H1 (cell line): ENCODE measurements around the gene SCN2A. TPM values are rescaled to one million over a fixed set of nuclear protein-coding genes. Genes with fewer than 3 reads are reported as not detected.

Experiments
- CTCF ChIA-PET: fragments of 300-600 bp; sonication (Branson Sonifier 250); formaldehyde crosslinking; loops from one replicate; lab custom pipeline; 2021; ENCODE audit not compliant: partially characterized antibody; lab: Charles Lee
- POLR2A ChIA-PET: fragments of 300-600 bp; sonication (Branson Sonifier 250); formaldehyde crosslinking; loops from one replicate; lab custom pipeline; 2021; ENCODE audit warnings: inconsistent platforms; ENCODE audit not compliant: partially characterized antibody; lab: Charles Lee
- DNase-seq, 2 experiments: peaks; one replicate each; pipeline versions ENCODE4 v3.0.0 to v3.0.0-alpha.2; 2010 to 2022; ENCODE audit warnings: low spot score in 2 of 2, low read depth in 1 of 2, mixed read lengths in 1 of 2
- FAIRE-seq: peaks from 2 replicates; lab custom pipeline; 2011; peaks lifted over from hg19 to GRCh38; lab: Jason Lieb, UNC
- H2AFZ ChIP-seq: 2 replicates; pipeline ENCODE4 v1.8.1; 2012; ENCODE audit warnings: low read length, inconsistent platforms
- H2AK5ac ChIP-seq: 2 replicates; pipeline ENCODE4 v1.6.1; 2013; ENCODE audit warnings: low read depth, low read length
- H2BK120ac ChIP-seq: replicated peaks from 2 replicates; pipeline ENCODE3; 2013; ENCODE audit warnings: low read depth, low read length, inconsistent platforms
- H2BK12ac ChIP-seq: 2 replicates; pipeline ENCODE4 v1.6.1; 2013; ENCODE audit warnings: low read depth, low read length
- H2BK15ac ChIP-seq: 2 replicates; pipeline ENCODE4 v1.6.1; 2013; ENCODE audit warnings: low read length
- H2BK20ac ChIP-seq: 2 replicates; pipeline ENCODE4 v1.6.1; 2013; ENCODE audit warnings: low read length
- H2BK5ac ChIP-seq: 2 replicates; pipeline ENCODE4 v1.6.1; 2013; ENCODE audit warnings: low read depth, low read length
- H3K14ac ChIP-seq: 2 replicates; pipeline ENCODE4 v1.6.1; 2013; ENCODE audit warnings: inconsistent platforms; ENCODE audit not compliant: insufficient read length
- H3K18ac ChIP-seq: 2 replicates; pipeline ENCODE4 v1.6.1; 2013; ENCODE audit warnings: low read length; ENCODE audit errors: extremely low read depth
- H3K23ac ChIP-seq: 2 replicates; pipeline ENCODE4 v1.6.1; 2013; ENCODE audit warnings: inconsistent platforms; ENCODE audit not compliant: insufficient read length
- H3K23me2 ChIP-seq: 2 replicates; pipeline ENCODE4 v1.6.1; 2013; ENCODE audit warnings: low read depth, low read length
- H3K27ac ChIP-seq: 2 replicates; pipeline ENCODE4 v1.6.1; 2011; ENCODE audit warnings: low read depth, low read length, inconsistent platforms
- H3K27me3 ChIP-seq, 4 experiments: replicated peaks in 1 of 4; 1 replicate in 1 of 4; 2 replicates in 3 of 4; pipeline versions ENCODE4 v1.6.1 to v1.8.1; 2011 to 2013; ENCODE audit warnings: low read length in 3 of 4, mild to moderate bottlenecking in 3 of 4, inconsistent platforms in 2 of 4, mixed read lengths in 2 of 4, moderate library complexity in 1 of 4; ENCODE audit not compliant: control insufficient read depth in 3 of 4, insufficient read depth in 3 of 4; ENCODE audit errors: extremely low read depth in 1 of 4
- H3K36me3 ChIP-seq, 4 experiments: 2 replicates each; pipeline versions ENCODE4 v1.6.1 to v1.8.1; 2011 to 2013; ENCODE audit warnings: mild to moderate bottlenecking in 4 of 4, low read length in 3 of 4, moderate library complexity in 2 of 4, control low read depth in 1 of 4, inconsistent platforms in 1 of 4; ENCODE audit not compliant: insufficient read depth in 4 of 4, control insufficient read depth in 2 of 4
- H3K4ac ChIP-seq: replicated peaks from 2 replicates; pipeline ENCODE3; 2013; ENCODE audit warnings: low read length, low read depth, mixed read lengths, inconsistent platforms; ENCODE audit not compliant: insufficient read length
- H3K4me1 ChIP-seq, 4 experiments: replicated peaks in 1 of 4; 1 replicate in 1 of 4; 2 replicates in 3 of 4; pipeline versions ENCODE4 v1.6.1 to v1.8.1; 2011 to 2013; ENCODE audit warnings: low read length in 3 of 4, inconsistent platforms in 2 of 4, mixed read lengths in 1 of 4; ENCODE audit not compliant: insufficient read depth in 4 of 4, control insufficient read depth in 3 of 4
- H3K4me2 ChIP-seq, 2 experiments: 2 replicates each; pipeline versions ENCODE4 v1.6.1 to v1.8.1; 2011 to 2013; ENCODE audit warnings: low read depth in 2 of 2, low read length in 2 of 2, control low read depth in 1 of 2, inconsistent platforms in 1 of 2, mild to moderate bottlenecking in 1 of 2; ENCODE audit not compliant: insufficient read depth in 1 of 2
- H3K4me3 ChIP-seq, 4 experiments: fragments of 200-600, 300-600 bp in 1 of 4; sonication (generic), shearing (Covaris generic), sonication (Bioruptor Twin) in 1 of 4; 2 replicates each; pipeline versions ENCODE4 v1.5.1 to v1.8.1; 2011 to 2016; ENCODE audit warnings: low read length in 4 of 4, low read depth in 3 of 4, control low read depth in 2 of 4, inconsistent platforms in 2 of 4, mild to moderate bottlenecking in 2 of 4, mixed read lengths in 1 of 4, moderate library complexity in 1 of 4; ENCODE audit not compliant: insufficient read depth in 2 of 4; ENCODE audit errors: extremely low read depth in 1 of 4
- H3K56ac ChIP-seq: replicated peaks from 2 replicates; pipeline ENCODE3; 2013; ENCODE audit warnings: low read depth, mild to moderate bottlenecking, mixed read lengths, low read length, inconsistent platforms; ENCODE audit not compliant: insufficient read length
- H3K79me1 ChIP-seq: 2 replicates; pipeline ENCODE4 v1.6.1; 2013; ENCODE audit warnings: low read depth, low read length, control low read depth
- H3K79me2 ChIP-seq, 2 experiments: 2 replicates each; pipeline versions ENCODE4 v1.6.1 to v1.8.1; 2012 to 2013; ENCODE audit warnings: low read length in 2 of 2, mild to moderate bottlenecking in 2 of 2, inconsistent platforms in 1 of 2; ENCODE audit not compliant: insufficient read depth in 2 of 2, control insufficient read depth in 1 of 2
- H3K9ac ChIP-seq, 4 experiments: replicated peaks in 1 of 4; 1 replicate in 1 of 4; 2 replicates in 3 of 4; pipeline versions ENCODE4 v1.6.1 to v1.8.1; 2011 to 2013; ENCODE audit warnings: low read depth in 3 of 4, low read length in 3 of 4, control low read depth in 2 of 4, mild to moderate bottlenecking in 2 of 4, moderate library complexity in 2 of 4, inconsistent platforms in 1 of 4; ENCODE audit errors: extremely low read depth in 1 of 4
- H3K9me3 ChIP-seq, 2 experiments: 2 replicates each; pipeline versions ENCODE4 v1.6.1 to v1.8.1; 2012 to 2013; ENCODE audit warnings: mild to moderate bottlenecking in 2 of 2, moderate library complexity in 2 of 2, control low read depth in 1 of 2, inconsistent platforms in 1 of 2, low read depth in 1 of 2, low read length in 1 of 2, mixed read lengths in 1 of 2; ENCODE audit not compliant: insufficient read depth in 2 of 2
- H4K20me1 ChIP-seq, 2 experiments: replicated peaks in 1 of 2; 2 replicates each; pipeline versions ENCODE3 to v1.8.1; 2011 to 2013; ENCODE audit warnings: inconsistent platforms in 2 of 2, low read length in 2 of 2, mild to moderate bottlenecking in 1 of 2; ENCODE audit not compliant: insufficient read depth in 2 of 2, control insufficient read depth in 1 of 2
- H4K5ac ChIP-seq: 2 replicates; pipeline ENCODE4 v1.6.1; 2013; ENCODE audit warnings: low read length, low read depth, mixed read lengths, inconsistent platforms; ENCODE audit not compliant: insufficient read length
- H4K8ac ChIP-seq: 2 replicates; pipeline ENCODE4 v1.8.0; 2013; ENCODE audit warnings: mild to moderate bottlenecking, moderate library complexity, low read length, inconsistent platforms; ENCODE audit not compliant: insufficient read depth; ENCODE audit errors: extremely low read depth
- H4K91ac ChIP-seq: replicated peaks from 2 replicates; pipeline ENCODE3; 2013; ENCODE audit warnings: low read length, mixed read lengths, inconsistent platforms; ENCODE audit not compliant: insufficient read length
- CTCF ChIP-seq, 3 experiments: IDR thresholded peaks; 1 replicate in 2 of 3; 2 replicates in 1 of 3; pipeline versions ENCODE4 v1.5.1 to v1.6.1; 2011; ENCODE audit warnings: low read length in 3 of 3, mild to moderate bottlenecking in 3 of 3, inconsistent platforms in 2 of 3, low read depth in 1 of 3, moderate library complexity in 1 of 3; ENCODE audit not compliant: insufficient read depth in 1 of 3; ENCODE audit errors: control extremely low read depth in 1 of 3
- KDM1A ChIP-seq: fragments of 200-600, 300-600 bp; sonication (generic); IDR thresholded peaks from 2 replicates; pipeline ENCODE4 v1.7.1; 2016; ENCODE audit warnings: mild to moderate bottlenecking, low read length, borderline replicate concordance
- MAFK ChIP-seq: IDR thresholded peaks from 2 replicates; pipeline ENCODE4 v1.6.1; 2012; ENCODE audit warnings: low read depth, mild to moderate bottlenecking, improper control_type of control experiment, low read length
- MAX ChIP-seq: IDR thresholded peaks from 2 replicates; pipeline ENCODE4 v1.6.1; 2012; ENCODE audit warnings: inconsistent platforms
- POLR2AphosphoS5 ChIP-seq: IDR thresholded peaks from 2 replicates; pipeline ENCODE4 v1.6.1; 2011; ENCODE audit warnings: low read depth, low read length
- RFX5 ChIP-seq: IDR thresholded peaks from 2 replicates; pipeline ENCODE4 v1.6.1; 2011; ENCODE audit warnings: low read depth, low read length, improper control_type of control experiment, borderline replicate concordance
- RXRA ChIP-seq: IDR thresholded peaks from 2 replicates; pipeline ENCODE4 v1.6.1; 2011; ENCODE audit warnings: low read depth, mild to moderate bottlenecking, low read length, moderate library complexity; ENCODE audit not compliant: insufficient read depth
- SIN3A ChIP-seq, 2 experiments: IDR thresholded peaks in 1 of 2; conservative IDR thresholded peaks in 1 of 2; 2 replicates each; pipeline ENCODE4 v1.6.1; 2011 to 2012; ENCODE audit warnings: low read length in 2 of 2, improper control_type of control experiment in 1 of 2, low read depth in 1 of 2, mild to moderate bottlenecking in 1 of 2
- SIX5 ChIP-seq: IDR thresholded peaks from 2 replicates; pipeline ENCODE4 v1.6.1; 2011; ENCODE audit warnings: mild to moderate bottlenecking, low read depth, low read length
- SP1 ChIP-seq: IDR thresholded peaks from 2 replicates; pipeline ENCODE4 v1.6.1; 2011; ENCODE audit warnings: low read depth, low read length
- SP2 ChIP-seq: IDR thresholded peaks from 2 replicates; pipeline ENCODE4 v1.6.1; 2012; ENCODE audit warnings: mild to moderate bottlenecking, low read length, inconsistent platforms
- TCF12 ChIP-seq: IDR thresholded peaks from 2 replicates; pipeline ENCODE4 v1.6.1; 2011; ENCODE audit warnings: low read depth, mild to moderate bottlenecking, low read length
- WGBS, 2 experiments: shearing (Covaris generic) in 1 of 2; methylation state at CpG; one replicate each; pipeline versions ENCODE4 v1.1.6 to v1.1.7; 2013 to 2015; ENCODE audit warnings: low lambda C conversion rate in 2 of 2, mixed read lengths in 2 of 2, inconsistent platforms in 1 of 2, low coverage in 1 of 2, missing lambda C conversion rate in 1 of 2; ENCODE audit not compliant: insufficient replicate concordance in 2 of 2, insufficient coverage in 1 of 2, insufficient read length in 1 of 2; ENCODE audit errors: extremely low coverage in 1 of 2, missing lambda C conversion rate in 1 of 2; 5-methylcytosine and 5-hydroxymethylcytosine counted together
- polyA plus RNA-seq, 7 experiments: library from polyadenylated mRNA; depleted of rRNA in 3 of 7; stranded (reverse) in 5 of 7; unstranded in 2 of 7; fragments of >200 nt in 5 of 7; fragments of 200-250 nt in 2 of 7; gene quantifications; 1 replicate in 5 of 7; 2 replicates in 1 of 7; 4 replicates in 1 of 7; pipeline versions ENCODE4 v1.2.1 to v1.2.3, GENCODE V29; 2011 to 2013; ENCODE audit warnings: missing spikeins in 2 of 7, mixed read lengths in 2 of 7
- total RNA-seq: library from RNA; stranded (reverse); fragmentation: NEBNext Ultra II Directional; extraction: Animal tissue kit (Norgen Biotek cat#: 25700); gene quantifications from 2 replicates; pipeline ENCODE4 v1.2.1, GENCODE V29; 2021

Gene SCN2A
- total and polyA plus RNA-seq, 2 of the 8 experiments (the other 6 are each of a cell fraction or from before 2014, with no cell fraction given): 0.18 to 1.1 TPM

GRCh38 chr2:165427686-165428085 lies 188.5 kb downstream of the SCN2A start:
- H3K18ac ChIP-seq: no peak overlapping the region
- no peak overlapping the region for H2BK120ac ChIP-seq
- ChIA-PET CTCF (interaction anchor here (1.5 to 2.0 kb wide), 4 partner anchors 10 to 264 kb away, joined by 4 to 9 read pairs (median 6); no protein-coding TSS in a partner anchor), POLR2A (no interaction called here)
- no peak overlapping the region; a peak in 1 of 7 replicates for H3K9ac ChIP-seq
- H4K20me1 ChIP-seq: no peaks in the 10 kb centered on the region
- H3K14ac ChIP-seq: no peak overlapping the region
- H2AFZ ChIP-seq: peak overlapping the region; percentile 53; the same call in 1 of the 2 replicates
- no peaks in the 10 kb centered on the region for H3K36me3 ChIP-seq
- no peak overlapping the region for H4K5ac ChIP-seq
- H3K27ac ChIP-seq: no peak overlapping the region
- no peak overlapping the region for H2AK5ac ChIP-seq
- WGBS, 2 experiments: 94% methylated on average over 4 of the region's 4 CpGs; no CpG with 5 or more reads in 1 of the 2 experiments
- FAIRE-seq: no peak
- H2BK15ac ChIP-seq: no peak overlapping the region
- H3K4ac ChIP-seq: no peak overlapping the region
- peaks cover 5 to 10% of the 10 kb centered on the region in 2 experiments; a peak in 3 of 4 replicates for H3K9me3 ChIP-seq
- no peak overlapping the region for H4K8ac ChIP-seq
- no peaks in the 10 kb centered on the region for H3K27me3 ChIP-seq
- no peak overlapping the region for H4K91ac ChIP-seq
- H3K56ac ChIP-seq: no peak overlapping the region
- H3K23me2 ChIP-seq: no peaks in the 10 kb centered on the region
- H3K4me3 ChIP-seq: no peak overlapping the region
- no peak overlapping the region; the same call in 1 of the 2 replicates for H2BK12ac ChIP-seq
- no peak overlapping the region for H3K4me2 ChIP-seq
- H3K23ac ChIP-seq: no peak overlapping the region
- no peak for DNase-seq
- H3K79me1 ChIP-seq: no peaks in the 10 kb centered on the region
- H2BK20ac ChIP-seq: no peak overlapping the region
- H3K79me2 ChIP-seq: no peaks in the 10 kb centered on the region
- peaks cover 0 to 2% (median 0%) of the 10 kb centered on the region in 4 experiments; a peak in 1 of 7 replicates for H3K4me1 ChIP-seq
- H2BK5ac ChIP-seq: peak overlapping the region; percentile 29; the same call in 1 of the 2 replicates
- TF ChIP-seq SIX5 (no peak), SP2 (no peak), SP1 (no peak), MAFK (no peak), POLR2AphosphoS5 (no peak), TCF12 (no peak), SIN3A (conservative IDR thresholded peaks at IDR 0.05 in 1 of 2, IDR thresholded peaks at IDR 0.05 in 1 of 2; ENCODE audit: low read depth in 1 of 2, low read length in 2 of 2) (no peak), CTCF (IDR thresholded peaks at IDR 0.05; ENCODE audit: control extremely low read depth in 1 of 3, insufficient read depth in 1 of 3, low read depth in 1 of 3, low read length in 3 of 3) (no peak), RXRA (no peak), KDM1A (no peak), RFX5 (no peak), MAX (no peak)
